CD4-positive, alpha-beta T cell treated with Interleukin-1 beta for 1 hour (primary cell): ENCODE measurements around the gene KMT5B.

Experiments used
- DNase-seq, 2 donors: peaks; one replicate each; pipeline ENCODE4 v3.0.0-alpha.2; 2020 to 2022

The KMT5B gene

DNA sequence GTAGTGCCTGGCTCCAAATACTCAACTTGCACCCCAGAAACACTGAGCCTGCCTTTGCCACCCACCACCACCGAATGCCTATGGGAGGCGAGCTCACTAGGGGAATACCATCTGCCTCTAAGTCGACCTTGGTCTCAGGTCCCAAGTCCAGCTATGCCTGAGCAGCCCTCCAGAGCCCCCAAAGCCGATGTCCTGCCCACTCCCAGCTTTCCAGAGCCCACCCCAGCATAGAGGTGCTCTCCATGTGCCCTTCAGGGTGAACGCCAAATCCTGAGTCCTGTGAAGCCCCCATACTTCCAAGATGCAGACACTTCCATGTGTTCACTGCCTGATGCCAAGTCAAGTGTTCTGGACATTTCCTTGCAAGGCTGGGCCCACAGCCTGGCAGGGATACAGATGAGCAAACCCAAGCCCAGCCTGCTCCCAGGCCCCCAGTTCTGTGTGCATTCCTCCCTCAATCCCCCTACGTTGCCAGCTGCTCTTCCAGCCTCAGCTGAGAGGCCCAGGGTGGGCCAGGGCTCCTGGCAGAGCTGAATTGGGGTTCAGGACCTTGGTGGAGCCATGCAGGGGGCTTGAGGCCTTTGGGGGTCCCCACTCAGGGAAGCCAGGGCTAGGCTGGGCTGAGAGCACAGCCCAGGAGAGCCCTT lies 2.6 kb upstream of the KMT5B start:
- DNase-seq: no peak

DNA sequence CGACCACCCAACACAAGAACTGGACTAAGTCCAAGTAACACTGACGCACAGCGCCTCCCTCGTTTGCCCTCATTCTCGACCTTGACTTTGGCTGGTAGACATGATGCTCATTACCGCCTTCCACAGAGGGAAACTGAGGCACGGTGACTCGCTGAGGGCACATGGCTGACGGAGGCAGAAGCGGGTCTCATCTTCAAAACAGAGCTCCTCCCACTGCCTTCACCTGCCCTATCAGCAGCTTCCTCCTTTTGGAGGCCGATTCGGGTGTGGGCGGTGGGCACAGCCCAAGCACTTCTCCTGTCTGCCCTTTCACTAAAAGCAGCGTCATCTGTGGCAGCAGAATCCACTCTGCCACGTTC lies 2.0 kb upstream of the KMT5B start:
- peak; percentile 12 to 24 for DNase-seq

DNA sequence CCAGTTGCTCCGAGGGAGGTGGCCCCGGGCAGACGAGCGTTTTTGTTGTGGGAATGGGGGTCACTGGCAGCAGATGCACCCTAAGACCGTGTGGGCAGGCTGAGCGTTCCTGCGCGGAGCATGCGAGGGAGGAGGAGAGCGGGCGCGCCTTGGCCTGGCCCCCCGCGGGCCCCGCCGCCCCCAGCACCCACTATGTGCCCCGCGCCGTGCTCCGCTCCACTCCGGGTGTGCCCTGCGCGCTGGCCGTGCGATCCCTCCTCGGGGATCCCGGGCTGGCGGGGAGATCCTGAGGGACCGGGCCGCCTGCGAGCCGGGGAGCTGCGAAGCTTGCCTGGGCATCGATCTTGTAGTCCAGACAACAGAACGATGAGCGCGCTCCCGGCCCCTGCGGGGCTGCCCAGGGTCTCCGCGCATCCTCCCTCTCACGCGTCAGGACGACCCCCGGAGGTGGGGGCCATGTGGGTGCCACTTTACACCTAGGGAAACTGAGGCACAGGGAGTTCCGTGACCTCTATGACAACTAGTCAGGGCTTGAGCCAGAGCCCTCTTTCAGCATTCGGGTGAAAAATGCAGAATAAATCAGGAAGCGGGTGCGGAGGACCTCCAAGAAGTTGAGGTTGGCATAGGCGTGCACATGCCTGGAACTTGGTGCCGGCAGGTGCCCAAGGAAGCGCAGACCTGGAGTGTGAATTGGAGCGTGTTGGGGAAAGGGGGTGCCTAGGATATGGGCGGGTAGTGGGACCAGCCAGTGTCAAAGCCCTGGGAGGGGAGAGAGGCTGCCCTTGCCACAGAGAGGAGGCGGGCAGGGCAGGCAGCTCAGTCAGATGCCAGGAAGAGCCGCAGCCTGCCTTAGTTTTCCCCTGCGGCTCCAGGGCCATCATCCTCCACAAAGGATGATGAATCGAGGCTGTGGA lies 1.3 kb upstream of the KMT5B start:
- no peak for DNase-seq

DNA sequence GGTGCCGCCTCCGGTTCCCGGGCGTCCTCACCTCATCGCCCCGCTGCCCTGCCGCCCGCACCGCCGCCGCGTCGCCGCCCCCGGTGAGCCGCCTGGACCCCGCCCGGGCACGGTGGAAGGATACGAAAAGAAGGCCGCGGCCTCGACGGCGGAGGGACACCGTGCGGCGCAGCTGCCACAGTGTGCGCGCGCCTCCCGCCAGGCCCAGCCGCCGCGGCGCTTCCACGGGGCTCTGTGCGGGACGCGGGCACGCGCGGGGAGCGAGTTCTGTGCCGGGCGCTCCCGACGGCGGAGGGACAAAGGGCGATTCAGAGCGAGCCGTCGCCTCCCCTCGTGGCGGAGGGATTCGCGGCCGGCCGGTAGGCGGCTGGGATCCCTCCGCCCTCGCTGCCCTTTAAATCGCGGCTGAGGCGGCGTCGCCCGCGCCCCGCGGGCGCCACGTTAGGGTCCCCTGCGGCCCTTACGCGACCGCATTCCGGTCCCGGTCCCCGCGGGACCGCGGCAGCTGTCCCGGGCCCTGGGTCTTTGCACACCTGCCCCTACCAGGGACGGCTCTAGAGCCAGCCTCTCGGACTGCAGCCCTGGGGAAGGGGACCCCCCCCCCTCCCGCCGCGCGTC lies 568 bp upstream of the KMT5B start:
- DNase-seq: peak; percentile 84 to 85

DNA sequence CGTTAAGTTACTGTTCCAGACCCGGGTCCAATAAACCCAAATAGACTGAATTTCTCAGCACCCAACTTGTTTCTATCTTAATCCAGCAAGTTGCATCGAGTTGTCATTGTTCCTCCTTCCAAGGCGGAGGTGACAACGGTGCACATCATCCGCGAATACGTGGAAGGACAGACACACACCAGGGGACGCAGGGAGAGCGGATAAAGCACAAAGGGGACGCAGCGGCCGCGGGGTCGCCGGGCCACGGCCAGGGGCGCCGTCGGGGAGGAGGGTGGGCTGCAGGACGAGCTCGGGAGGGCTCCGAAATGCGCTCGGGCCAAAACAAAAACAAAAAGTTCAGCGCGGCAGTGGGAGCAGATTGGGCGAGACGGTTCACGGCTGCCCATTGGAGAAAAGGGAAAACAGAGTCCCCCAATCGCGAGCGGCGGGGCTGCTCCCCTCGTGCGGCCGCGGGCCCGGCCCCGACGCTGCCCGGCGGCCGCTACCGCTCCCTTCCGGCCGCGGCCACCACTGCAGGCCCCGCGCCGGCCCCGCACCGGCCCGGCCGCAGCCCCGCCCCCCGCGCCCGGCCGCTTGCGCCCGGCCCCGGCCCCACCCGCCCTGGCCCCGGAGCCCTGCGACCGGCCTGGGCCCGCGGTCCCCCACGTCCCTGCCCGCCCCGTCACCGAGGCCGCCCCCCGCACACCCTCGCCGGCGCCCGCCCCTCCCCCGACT lies 518 bp downstream of the KMT5B start:
- DNase-seq: peak; percentile 65 to 72

DNA sequence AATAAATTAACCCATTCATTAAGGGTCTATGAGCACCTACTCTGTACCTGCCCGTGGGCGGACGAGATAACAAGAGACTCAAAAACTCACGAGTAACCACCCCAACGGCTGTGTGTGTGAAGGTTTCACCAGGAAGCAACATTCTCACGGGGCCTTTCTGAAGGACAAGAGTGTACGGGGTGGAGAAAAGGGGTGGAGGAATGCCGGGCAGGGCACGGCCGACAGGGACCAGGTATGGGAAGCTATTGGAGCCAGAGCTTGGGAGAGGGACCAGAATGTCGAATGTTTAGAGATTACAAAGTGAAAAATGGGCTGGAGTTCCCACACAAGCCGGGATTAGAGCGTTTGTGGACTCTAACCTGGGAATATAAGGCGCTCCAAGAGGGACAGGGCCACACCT lies 1.6 kb downstream of the KMT5B start:
- DNase-seq: no peak

DNA sequence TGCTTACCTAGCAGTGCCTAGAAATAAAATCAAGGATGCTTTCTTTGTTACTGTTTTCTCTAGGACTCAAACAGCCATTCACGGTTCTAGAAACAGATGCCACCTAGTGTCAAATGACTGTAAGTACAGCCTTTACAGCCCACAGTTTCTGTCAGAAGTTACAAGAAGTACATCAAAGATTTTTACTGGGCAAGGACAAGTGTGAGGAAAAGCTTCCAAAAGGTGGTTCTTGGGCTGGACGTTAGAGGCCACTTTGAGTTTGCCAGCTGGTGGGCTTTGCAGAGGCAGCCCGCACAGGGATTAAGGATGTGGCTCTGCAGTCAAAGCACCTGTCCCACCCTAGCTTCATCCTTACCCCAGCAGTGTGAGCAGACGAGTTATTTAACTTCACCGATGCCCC lies 6.9 kb downstream of the KMT5B start:
- DNase-seq: peak in 1 of 2 donors; percentile 67

DNA sequence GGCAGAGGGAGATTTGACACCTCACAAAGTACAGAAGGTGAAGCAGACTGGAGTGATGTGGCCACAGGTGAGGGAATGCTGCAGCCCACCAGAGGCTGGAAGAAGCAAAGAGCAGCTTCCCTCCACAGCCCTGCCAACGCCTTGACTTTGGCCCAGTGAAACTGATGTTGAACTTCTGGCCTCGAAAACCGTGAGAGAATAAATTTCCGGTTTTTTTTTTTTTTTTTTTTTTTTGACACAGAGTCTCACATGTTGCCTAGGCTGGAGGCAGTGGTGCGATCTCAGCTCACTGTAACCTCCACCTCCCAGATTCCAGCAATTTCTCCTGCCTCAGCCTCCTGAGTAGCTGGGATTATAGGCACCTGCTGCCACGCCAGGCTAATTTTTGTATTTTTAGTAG lies 8.7 kb downstream of the KMT5B start:
- no peak for DNase-seq

DNA sequence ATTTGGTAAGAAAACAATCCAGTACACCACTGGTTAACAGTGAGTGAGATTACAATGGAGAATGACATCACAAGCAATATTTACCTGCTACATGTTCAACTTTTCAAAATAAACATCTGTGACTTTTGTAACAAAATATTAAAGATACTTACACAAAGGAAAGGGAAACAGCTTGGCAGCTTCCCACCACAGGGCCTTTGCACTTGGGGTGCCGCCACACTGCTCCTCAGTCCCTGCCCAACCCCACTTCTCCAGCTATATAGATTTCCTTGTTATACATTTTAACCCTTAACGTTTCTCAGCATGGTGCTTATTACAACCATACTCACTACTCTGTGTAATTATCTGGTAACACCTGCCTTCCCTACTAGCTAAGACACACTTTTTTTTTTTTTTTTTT lies 10.9 kb downstream of the KMT5B start:
- no peak for DNase-seq

DNA sequence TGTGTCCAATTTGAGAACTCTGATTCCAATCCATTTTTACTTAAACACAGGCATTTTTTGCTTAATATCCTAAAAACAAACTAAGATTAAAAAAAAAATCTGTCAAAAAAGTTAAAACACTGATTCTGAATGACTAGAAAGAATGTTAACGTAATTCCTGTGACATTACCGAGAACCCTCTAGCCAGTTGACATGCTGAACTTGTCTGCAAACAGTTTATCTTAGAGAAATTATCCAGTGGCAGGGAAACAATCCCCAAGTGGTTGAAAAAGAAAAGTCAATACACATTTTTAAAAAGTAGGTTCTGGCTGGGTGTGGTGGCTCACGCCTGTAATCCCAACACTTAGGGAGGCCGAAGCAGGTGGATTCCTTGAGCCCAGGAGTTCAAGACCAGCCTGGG lies 11.6 kb downstream of the KMT5B start:
- no peak for DNase-seq

DNA sequence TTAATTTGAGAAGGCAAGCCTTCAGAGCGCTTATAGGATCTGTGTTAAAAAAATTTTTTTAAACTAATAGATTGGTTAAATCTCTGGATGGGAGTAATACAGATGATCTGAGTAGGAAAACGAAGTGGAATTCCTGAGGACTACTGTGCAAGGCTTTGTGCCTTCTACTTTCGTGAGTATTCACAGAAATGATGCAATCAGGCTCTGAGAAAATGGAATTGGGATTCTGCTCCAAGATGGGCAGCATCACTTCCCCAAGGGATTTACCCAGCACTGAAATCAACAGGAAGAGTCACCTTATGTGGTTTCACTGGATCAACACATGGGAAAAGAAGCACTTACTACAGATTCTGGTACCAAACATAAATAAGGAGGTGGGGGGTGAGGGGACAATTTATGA lies 12.5 kb downstream of the KMT5B start:
- DNase-seq: no peak

DNA sequence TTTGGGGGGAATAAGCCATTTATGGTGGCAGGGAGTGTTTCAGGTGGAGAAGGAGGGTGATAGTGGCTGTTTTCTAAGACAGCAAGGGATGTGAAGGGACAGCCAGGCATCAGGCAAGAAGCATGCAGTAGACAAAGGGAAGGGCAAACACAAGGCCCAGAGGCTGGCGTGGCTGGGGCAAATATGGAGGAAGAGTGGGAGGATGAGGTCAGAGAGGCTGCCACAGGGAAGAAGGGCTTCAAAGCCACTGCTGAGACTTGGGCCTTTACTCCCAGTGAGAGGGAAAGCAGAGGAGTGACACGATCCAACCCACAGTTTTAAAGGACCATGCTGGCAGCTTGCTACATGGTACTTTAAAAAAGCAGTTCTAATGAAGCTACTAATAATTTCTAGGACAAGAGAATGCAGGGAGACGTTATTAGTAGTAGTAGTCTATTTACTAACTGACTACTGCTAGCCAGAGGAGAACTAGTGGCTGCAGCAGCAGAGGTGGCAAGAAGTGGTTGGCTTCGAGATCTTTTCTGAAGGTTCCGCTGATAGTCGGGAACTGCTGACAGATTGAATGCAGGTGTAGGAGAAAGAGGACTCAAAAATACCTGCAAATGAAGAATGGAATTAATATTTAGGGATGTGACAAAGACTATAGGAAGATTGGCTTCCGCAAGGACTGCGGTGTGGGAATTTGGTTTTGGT lies 13.7 kb downstream of the KMT5B start:
- no peak for DNase-seq

DNA sequence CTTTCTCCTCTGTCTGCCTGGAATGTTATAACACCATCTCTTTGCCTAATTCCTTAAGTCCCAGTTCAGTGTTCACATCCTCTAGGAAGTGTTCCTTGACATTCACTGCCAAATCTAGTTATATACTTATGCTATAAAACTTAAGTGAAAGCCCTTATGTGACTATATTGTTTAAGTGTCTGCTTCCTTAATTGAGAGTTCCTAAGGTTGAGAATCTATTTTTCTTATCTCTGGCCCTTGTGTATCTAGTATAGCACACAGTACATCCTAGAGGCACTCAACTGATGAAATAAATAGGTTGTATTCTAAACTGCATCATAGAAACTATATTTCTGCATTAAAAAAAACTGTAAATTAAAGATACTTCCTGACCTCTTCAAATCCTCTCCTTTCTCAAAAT lies 16.9 kb downstream of the KMT5B start:
- no peak for DNase-seq

DNA sequence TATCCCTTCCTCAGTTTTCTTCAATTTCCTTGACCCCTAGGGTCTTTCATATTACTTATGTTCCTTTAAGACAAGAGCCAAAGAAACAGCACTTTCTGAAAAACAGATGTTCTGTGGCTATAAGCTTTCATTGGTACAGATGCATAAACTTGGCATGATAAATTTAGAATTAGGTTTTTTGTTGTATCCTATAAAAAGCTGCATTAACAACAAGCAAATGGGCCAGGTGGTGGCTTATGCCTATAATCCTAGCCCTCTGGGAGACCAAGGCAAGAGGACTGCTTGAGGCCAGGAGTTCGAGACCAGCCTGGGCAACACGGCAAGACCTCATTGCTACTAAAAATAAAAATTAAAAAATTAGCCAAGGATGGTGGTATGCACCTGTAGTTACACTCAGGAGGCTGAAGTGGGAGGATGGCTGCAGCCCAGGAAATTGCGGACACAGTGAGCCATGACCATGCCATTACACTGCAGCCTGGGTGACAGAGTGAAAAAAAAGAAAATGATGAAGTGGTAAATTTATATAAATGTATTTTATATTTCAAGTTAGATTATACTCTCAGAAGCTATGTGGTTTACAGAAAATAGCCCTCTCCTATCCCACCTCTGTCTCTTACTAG lies 18.3 kb downstream of the KMT5B start:
- no peak for DNase-seq

DNA sequence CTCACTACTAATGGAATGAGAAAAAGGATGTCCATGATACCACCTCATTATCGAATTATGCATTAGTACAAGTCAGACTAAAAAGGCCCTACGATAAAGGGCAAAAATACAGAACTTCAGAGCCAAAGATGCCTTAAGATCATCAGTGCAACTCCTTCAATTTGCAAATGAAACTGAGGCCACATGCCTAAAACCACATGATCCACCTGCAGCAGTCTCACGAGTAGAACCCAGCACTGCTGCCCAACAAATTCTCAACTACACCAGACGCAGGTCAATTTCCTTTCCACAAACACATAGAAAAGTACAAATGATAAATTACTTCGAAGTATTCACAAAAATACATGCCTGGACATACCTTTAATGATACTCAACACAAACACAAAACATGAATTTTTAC lies 20.1 kb downstream of the KMT5B start:
- no peak for DNase-seq

DNA sequence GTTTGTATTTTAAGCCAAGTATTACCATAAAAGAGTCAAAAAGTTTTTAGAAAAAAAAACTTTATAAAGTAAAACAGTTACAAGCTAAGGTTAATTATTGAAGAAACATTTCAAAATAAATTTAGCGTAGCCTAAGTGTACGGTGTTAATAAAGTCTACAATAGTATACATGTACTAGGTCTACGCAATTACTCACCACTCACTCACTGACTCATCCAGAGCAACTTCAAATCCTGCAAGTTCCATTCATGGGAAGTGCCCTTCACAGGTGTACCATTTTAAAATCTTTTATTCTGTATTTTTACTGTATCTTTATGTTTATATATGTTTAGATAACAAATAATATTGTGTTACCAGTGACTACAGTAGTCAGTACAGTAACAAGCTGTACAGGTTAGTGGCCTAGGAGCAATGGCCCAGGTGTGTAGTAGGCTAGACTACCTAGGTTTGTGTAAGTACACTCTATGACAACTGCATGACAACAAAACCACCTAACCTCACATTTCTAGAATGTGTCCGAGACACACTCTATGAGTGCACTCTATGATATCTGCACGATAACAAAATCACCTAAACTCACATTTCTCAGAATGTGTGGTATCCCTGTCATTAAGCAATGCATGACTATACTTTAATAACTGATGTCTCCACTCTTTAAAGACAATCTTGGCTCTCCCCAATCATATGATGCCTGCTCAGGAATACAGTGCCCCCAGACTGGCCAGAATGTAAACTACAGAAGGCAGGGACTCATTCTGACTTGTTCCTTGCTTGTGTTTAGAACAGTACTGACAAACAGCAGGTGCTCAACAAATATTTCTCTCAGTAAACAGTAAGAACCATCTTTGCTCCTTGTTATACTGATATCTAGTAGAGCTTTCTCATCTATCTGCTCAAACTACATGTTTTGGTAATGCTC lies 21.2 kb downstream of the KMT5B start:
- DNase-seq: no peak

DNA sequence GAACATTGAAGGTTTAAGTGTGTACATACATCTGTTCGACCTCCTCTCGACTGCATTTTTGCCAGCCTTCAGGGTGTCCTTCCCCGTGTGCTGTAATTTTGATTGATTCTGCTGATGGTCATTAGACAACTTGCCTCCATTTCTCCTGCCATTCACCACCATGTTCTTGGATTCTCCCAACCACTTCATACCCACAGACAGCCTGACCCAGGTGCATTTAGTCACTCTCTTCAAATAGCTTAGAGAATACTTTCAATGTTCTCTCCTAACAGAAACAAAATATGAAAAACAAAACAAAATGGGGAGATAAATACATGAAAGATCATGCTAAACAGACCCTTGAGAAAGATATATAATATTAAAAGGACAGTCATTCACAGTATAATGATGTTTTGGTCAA lies 23.2 kb downstream of the KMT5B start:
- no peak for DNase-seq

DNA sequence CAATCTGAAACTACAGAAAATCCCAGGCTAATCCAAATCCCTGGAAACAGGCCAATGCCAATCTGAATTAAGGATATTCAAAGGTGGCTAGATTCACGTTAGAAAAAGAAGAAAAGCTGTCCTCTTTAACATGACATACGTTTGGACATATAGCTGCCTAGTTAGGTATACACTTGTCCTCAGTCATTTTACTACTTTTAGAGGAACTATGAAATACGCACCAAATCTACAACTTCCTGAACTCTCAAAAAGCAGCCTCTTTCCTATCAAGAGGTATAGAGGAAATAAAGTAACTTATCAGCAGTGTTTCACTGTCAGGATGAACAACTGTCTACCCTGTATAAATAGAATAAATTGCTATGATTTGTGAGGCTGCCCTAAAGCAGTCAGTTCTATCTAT lies 24.0 kb downstream of the KMT5B start:
- DNase-seq: no peak

DNA sequence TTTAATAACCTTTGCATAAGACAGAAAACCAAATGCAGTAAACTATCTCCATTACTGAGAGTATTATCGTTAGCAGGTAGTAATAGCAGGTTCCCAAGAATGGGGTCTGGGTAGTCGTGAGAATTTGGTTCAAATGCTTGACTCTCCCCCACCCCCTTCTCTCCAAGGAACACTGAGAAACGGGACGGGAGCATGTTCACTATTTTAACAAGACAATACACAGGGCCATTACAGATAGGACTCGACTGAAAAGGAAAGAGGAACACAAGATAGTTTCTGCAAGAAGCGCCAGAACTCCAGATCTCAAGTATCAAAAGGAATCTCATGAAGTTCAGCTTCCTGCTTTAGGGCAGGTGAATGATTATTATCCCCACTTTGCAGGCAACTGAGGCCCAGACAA lies 27.0 kb downstream of the KMT5B start:
- DNase-seq: no peak

DNA sequence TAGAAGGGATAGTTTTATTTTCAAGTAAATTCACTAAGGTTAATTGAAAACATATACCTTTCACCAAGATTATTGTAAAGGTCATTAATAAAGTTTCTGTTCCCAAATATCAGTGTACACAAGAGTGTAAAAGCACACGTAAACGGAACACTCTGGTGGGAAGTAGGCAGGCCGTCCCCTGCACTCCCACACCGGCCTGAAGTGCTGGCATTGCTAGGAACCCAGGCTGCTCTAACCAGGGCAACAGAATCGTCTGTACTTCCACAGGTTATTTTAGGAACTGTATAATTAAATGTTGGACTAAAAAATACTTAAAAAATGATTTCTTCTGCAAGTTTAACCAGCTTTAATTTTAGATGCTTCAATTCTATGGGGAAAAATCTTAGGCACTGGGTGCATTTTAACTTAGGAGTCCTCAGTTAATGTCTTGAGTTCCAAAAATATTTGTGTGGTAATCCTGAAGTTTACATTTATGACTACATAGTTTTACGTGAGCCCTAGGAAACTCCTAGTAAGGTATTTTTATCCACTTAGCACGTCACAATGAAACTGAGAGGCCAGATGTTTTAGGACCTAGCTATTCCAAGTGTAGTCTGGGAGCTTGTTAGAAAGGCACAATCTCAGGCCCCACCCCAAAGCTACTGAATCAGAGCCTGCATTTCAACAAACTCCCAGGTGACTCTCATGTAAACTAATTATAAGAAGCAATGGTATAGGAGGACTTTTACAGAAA lies 31.2 kb downstream of the KMT5B start:
- no peak for DNase-seq

DNA sequence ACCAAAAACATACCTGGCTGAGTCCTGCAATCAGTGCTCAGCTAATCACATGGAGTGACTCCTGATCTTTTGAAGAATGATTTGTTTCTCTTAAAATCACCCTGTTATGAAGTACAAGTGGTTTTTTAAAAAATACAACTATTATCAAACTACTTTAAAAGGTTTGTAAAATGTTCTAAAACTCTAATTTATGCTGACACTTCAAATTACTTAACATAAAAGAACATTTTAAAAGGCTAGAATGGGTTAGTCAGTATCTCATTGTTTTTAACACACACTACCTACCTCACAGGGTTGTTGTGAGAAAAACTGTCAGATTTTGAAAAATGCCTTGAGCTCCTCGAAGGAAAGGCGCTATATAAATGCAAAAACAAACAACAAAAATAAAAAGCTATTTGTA lies 33.2 kb downstream of the KMT5B start:
- DNase-seq: no peak
